Mesendoderm (in vitro differentiated cells): Measurements from ENCODE around the gene LGALS8.

Source experiments
- DNase-seq: peaks from one replicate; pipeline ENCODE4 v3.0.0; 2013
- H2AK5ac ChIP-seq: 2 replicates; pipeline ENCODE4 v1.6.1; 2013; ENCODE audit warnings: low read length, inconsistent platforms
- H2BK120ac ChIP-seq: 2 replicates; pipeline ENCODE4 v1.6.1; 2013; ENCODE audit warnings: low read depth, mild to moderate bottlenecking, low read length, moderate library complexity, mixed read lengths
- H2BK15ac ChIP-seq: replicated peaks from 2 replicates; pipeline ENCODE4 v1.6.1; 2013; ENCODE audit warnings: low read depth, mild to moderate bottlenecking, moderate library complexity
- H2BK5ac ChIP-seq: 2 replicates; pipeline ENCODE4 v1.6.1; 2013; ENCODE audit warnings: low read length, inconsistent platforms
- H3K18ac ChIP-seq: 2 replicates; pipeline ENCODE4 v1.6.1; 2013; ENCODE audit warnings: mild to moderate bottlenecking, low read length, mixed read lengths
- H3K23ac ChIP-seq: one replicate; pipeline ENCODE4 v1.6.1; 2013; ENCODE audit warnings: low read length
- H3K27ac ChIP-seq: 2 replicates; pipeline ENCODE4 v1.5.1; 2013; ENCODE audit warnings: low read depth, mild to moderate bottlenecking, inconsistent platforms, low read length, moderate library complexity
- H3K27me3 ChIP-seq: 2 replicates; pipeline ENCODE4 v1.6.1; 2013; ENCODE audit warnings: low read length, control low read depth, mild to moderate bottlenecking, inconsistent platforms; ENCODE audit not compliant: insufficient read depth, poor library complexity
- H3K36me3 ChIP-seq: 2 replicates; pipeline ENCODE4 v1.6.1; 2013; ENCODE audit warnings: low read length, inconsistent platforms; ENCODE audit not compliant: control insufficient read depth, insufficient read depth
- H3K4ac ChIP-seq: one replicate; pipeline ENCODE4 v1.6.1; 2013; ENCODE audit warnings: low read depth, mild to moderate bottlenecking, low read length, moderate library complexity
- H3K4me1 ChIP-seq: 2 replicates; pipeline ENCODE4 v1.6.1; 2013; ENCODE audit warnings: low read depth, low read length, inconsistent platforms; ENCODE audit not compliant: control insufficient read depth
- H3K4me2 ChIP-seq: 2 replicates; pipeline ENCODE4 v1.6.1; 2013; ENCODE audit warnings: low read length
- H3K4me3 ChIP-seq: 2 replicates; pipeline ENCODE4 v1.5.1; 2013; ENCODE audit warnings: mild to moderate bottlenecking, low read length
- H3K56ac ChIP-seq: one replicate; pipeline ENCODE4 v1.6.1; 2013; ENCODE audit warnings: low read length
- H3K79me1 ChIP-seq: 2 replicates; pipeline ENCODE4 v1.6.1; 2013; ENCODE audit warnings: low read length, inconsistent platforms
- H3K79me2 ChIP-seq: 2 replicates; pipeline ENCODE4 v1.6.1; 2013; ENCODE audit warnings: mild to moderate bottlenecking, low read length; ENCODE audit not compliant: control insufficient read depth, insufficient read depth
- H3K9ac ChIP-seq: 2 replicates; pipeline ENCODE4 v1.6.1; 2013; ENCODE audit warnings: low read length, inconsistent platforms
- H4K5ac ChIP-seq: one replicate; pipeline ENCODE4 v1.6.1; 2013; ENCODE audit warnings: low read length
- H4K8ac ChIP-seq: one replicate; pipeline ENCODE4 v1.6.1; 2013; ENCODE audit warnings: low read depth, mild to moderate bottlenecking, control low read depth, low read length, moderate library complexity
- WGBS: extraction: QIAGEN DNeasy Blood & Tissue Kit; methylation state at CpG from one replicate; pipeline ENCODE4 v1.1.7; 2013; ENCODE audit warnings: low lambda C conversion rate, missing lambda C conversion rate; ENCODE audit not compliant: insufficient coverage; ENCODE audit errors: extremely low coverage; 5-methylcytosine and 5-hydroxymethylcytosine counted together

LGALS8 gene

GRCh38 chr1:236545621-236546169 is 21.9 kb downstream of the LGALS8 start:
- no peak overlapping the region for H4K5ac ChIP-seq
- H3K4ac ChIP-seq = no peak overlapping the region
- H3K56ac ChIP-seq = no peak overlapping the region
- no peak overlapping the region for H3K23ac ChIP-seq
- H3K9ac ChIP-seq = no peak overlapping the region
- peaks cover 6% of the 10 kb centered on the region for H3K36me3 ChIP-seq
- no peak overlapping the region for H2BK15ac ChIP-seq
- no peak overlapping the region for H4K8ac ChIP-seq
- H2AK5ac ChIP-seq = no peak overlapping the region
- H3K18ac ChIP-seq = no peak overlapping the region
- no peak overlapping the region for H2BK5ac ChIP-seq
- no peak overlapping the region for H3K4me3 ChIP-seq
- no peak overlapping the region for H3K4me2 ChIP-seq
- H2BK120ac ChIP-seq = no peak overlapping the region
- H3K27ac ChIP-seq = no peak overlapping the region
- no peaks in the 10 kb centered on the region for H3K79me2 ChIP-seq
- no peaks in the 10 kb centered on the region for H3K27me3 ChIP-seq
- no peaks in the 10 kb centered on the region for H3K4me1 ChIP-seq
- no CpG with 5 or more reads among the region's 3 CpGs for WGBS
- no peak for DNase-seq
- H3K79me1 ChIP-seq = no peaks in the 10 kb centered on the region

- no peaks in the 10 kb centered on the region for H3K79me2 ChIP-seq
- no peaks in the 10 kb centered on the region for H3K79me1 ChIP-seq
- no peak for DNase-seq
- H2AK5ac ChIP-seq = no peak overlapping the region
- no peak overlapping the region for H3K4me3 ChIP-seq
- H3K4ac ChIP-seq = no peak overlapping the region
- no peaks in the 10 kb centered on the region for H3K4me1 ChIP-seq
- no peak overlapping the region for H3K27ac ChIP-seq
- no peak overlapping the region for H2BK120ac ChIP-seq
- no peak overlapping the region for H3K56ac ChIP-seq
- peaks cover 8% of the 10 kb centered on the region for H3K36me3 ChIP-seq
- no peak overlapping the region for H3K18ac ChIP-seq
- no peak overlapping the region for H2BK15ac ChIP-seq
- no peak overlapping the region for H3K4me2 ChIP-seq
- no peak overlapping the region for H3K9ac ChIP-seq
- WGBS = no CpG with 5 or more reads among the region's 6 CpGs
- H4K8ac ChIP-seq = no peak overlapping the region
- no peak overlapping the region for H2BK5ac ChIP-seq
- H3K23ac ChIP-seq = no peak overlapping the region
- no peaks in the 10 kb centered on the region for H3K27me3 ChIP-seq
- H4K5ac ChIP-seq = no peak overlapping the region
Observed at GRCh38 chr1:236548452-236548851, 24.7 kb downstream of the LGALS8 start.

GRCh38 chr1:236550961-236551851 is 27.4 kb downstream of the LGALS8 start:
- H3K4ac ChIP-seq = no peak overlapping the region
- no peak overlapping the region for H4K8ac ChIP-seq
- no peak overlapping the region for H3K18ac ChIP-seq
- H3K4me3 ChIP-seq = no peak overlapping the region
- no peak overlapping the region for H2AK5ac ChIP-seq
- no peaks in the 10 kb centered on the region for H3K27me3 ChIP-seq
- H2BK120ac ChIP-seq = no peak overlapping the region
- no peak overlapping the region for H4K5ac ChIP-seq
- H3K79me2 ChIP-seq = no peaks in the 10 kb centered on the region
- H3K36me3 ChIP-seq = peaks cover 7% of the 10 kb centered on the region
- no peak overlapping the region for H3K56ac ChIP-seq
- no CpG with 5 or more reads among the region's 13 CpGs for WGBS
- no peak overlapping the region for H2BK15ac ChIP-seq
- H3K79me1 ChIP-seq = no peaks in the 10 kb centered on the region
- no peak for DNase-seq
- H3K27ac ChIP-seq = no peak overlapping the region
- no peak overlapping the region for H3K9ac ChIP-seq
- H2BK5ac ChIP-seq = no peak overlapping the region
- no peak overlapping the region for H3K4me2 ChIP-seq
- no peaks in the 10 kb centered on the region for H3K4me1 ChIP-seq
- no peak overlapping the region for H3K23ac ChIP-seq

GRCh38 chr1:236552096-236552495 is 28.3 kb downstream of the LGALS8 start:
- Histone ChIP-seq H3K27me3 (no peaks in the 10 kb centered on the region), H3K18ac (no peak overlapping the region), H3K79me2 (no peaks in the 10 kb centered on the region), H3K4ac (no peak overlapping the region), H2BK120ac (no peak overlapping the region), H3K4me2 (no peak overlapping the region), H4K8ac (no peak overlapping the region), H2BK15ac (no peak overlapping the region), H3K56ac (no peak overlapping the region), H2BK5ac (no peak overlapping the region), H3K36me3 (peaks cover 7% of the 10 kb centered on the region), H3K4me3 (no peak overlapping the region), H3K4me1 (no peaks in the 10 kb centered on the region), H4K5ac (no peak overlapping the region), H3K27ac (no peak overlapping the region), H2AK5ac (no peak overlapping the region), H3K9ac (no peak overlapping the region), H3K23ac (no peak overlapping the region), H3K79me1 (no peaks in the 10 kb centered on the region)
- no CpG with 5 or more reads among the region's 6 CpGs for WGBS
- no peak for DNase-seq

GRCh38 chr1:236552901-236553300 is 29.1 kb downstream of the LGALS8 start:
- H3K9ac ChIP-seq = no peak overlapping the region
- H3K4me2 ChIP-seq = no peak overlapping the region
- H2AK5ac ChIP-seq = no peak overlapping the region
- H4K8ac ChIP-seq = no peak overlapping the region
- no peak overlapping the region for H3K27ac ChIP-seq
- no peak overlapping the region for H3K4ac ChIP-seq
- H3K23ac ChIP-seq = no peak overlapping the region
- DNase-seq = no peak
- no peaks in the 10 kb centered on the region for H3K79me1 ChIP-seq
- WGBS = no CpG with 5 or more reads among the region's 1 CpG
- no peaks in the 10 kb centered on the region for H3K4me1 ChIP-seq
- H3K36me3 ChIP-seq = peaks cover 7% of the 10 kb centered on the region
- H3K79me2 ChIP-seq = no peaks in the 10 kb centered on the region
- no peak overlapping the region for H2BK15ac ChIP-seq
- no peak overlapping the region for H2BK5ac ChIP-seq
- no peak overlapping the region for H3K18ac ChIP-seq
- H2BK120ac ChIP-seq = no peak overlapping the region
- no peak overlapping the region for H3K56ac ChIP-seq
- no peaks in the 10 kb centered on the region for H3K27me3 ChIP-seq
- no peak overlapping the region for H4K5ac ChIP-seq
- H3K4me3 ChIP-seq = no peak overlapping the region
